PC-3 (cell line): ENCODE data around the gene RHBDD1. TPM values are rescaled to one million over a fixed set of nuclear protein-coding genes. Genes with fewer than 3 reads are reported as not detected.

Source experiments
- ATAC-seq: fragments of 200-7000 bp; cut with Tn5 transposase; 2 replicates; pipeline ENCODE4 v1.9.1; 2020; ENCODE audit warnings: mild to moderate bottlenecking, moderate library complexity
- BruUV-seq: library from RNA; stranded (reverse); fragments of 400-500 nt; replicated peaks from 2 replicates; lab custom pipeline; 2021; lab: Mats Ljungman, UMichigan
- CTCF ChIA-PET: fragments of 300-600 bp; sonication (Branson Sonifier 250); formaldehyde crosslinking; loops from one replicate; lab custom pipeline; 2022; ENCODE audit warnings: antibody characterized with exemption; lab: Charles Lee
- POLR2A ChIA-PET: fragments of 300-600 bp; sonication (Branson Sonifier 250); formaldehyde crosslinking; loops from one replicate; lab custom pipeline; 2022; ENCODE audit warnings: antibody characterized with exemption; ENCODE audit not compliant: unreplicated experiment; lab: Charles Lee
- DNase-seq: peaks from one replicate; pipeline ENCODE4 v3.0.0-alpha.2; 2015
- H2AFZ ChIP-seq: fragments of 300-600 bp; sonication (generic); 2 replicates; pipeline ENCODE4 v1.6.0; 2016; ENCODE audit warnings: antibody characterized with exemption, low read length
- H3F3A ChIP-seq: fragments of 300-600 bp; sonication (generic); one replicate; pipeline ENCODE4 v1.6.0; 2017; ENCODE audit warnings: antibody characterized with exemption, low read length, control low read depth, mild to moderate bottlenecking; ENCODE audit not compliant: unreplicated experiment
- H3K27ac ChIP-seq: fragments of 300-600 bp; sonication (generic); 2 replicates; pipeline ENCODE4 v1.5.1; 2016; ENCODE audit warnings: mild to moderate bottlenecking, low read length
- H3K27me3 ChIP-seq: fragments of 300-600 bp; sonication (generic); 2 replicates; pipeline ENCODE4 v1.6.1; 2016; ENCODE audit warnings: low read length, mixed read lengths
- H3K36me3 ChIP-seq: fragments of 300-600 bp; sonication (generic); 2 replicates; pipeline ENCODE4 v1.6.1; 2016; ENCODE audit warnings: low read depth, mixed run types, low read length, mixed read lengths
- H3K4me1 ChIP-seq: fragments of 300-600 bp; sonication (generic); 2 replicates; pipeline ENCODE4 v1.5.1; 2016; ENCODE audit warnings: low read length; ENCODE audit not compliant: insufficient read depth
- H3K4me2 ChIP-seq: fragments of 300-600 bp; sonication (generic); 2 replicates; pipeline ENCODE4 v1.6.0; 2016; ENCODE audit warnings: low read length
- H3K4me3 ChIP-seq: fragments of 300-600 bp; sonication (generic); 2 replicates; pipeline ENCODE4 v1.5.1; 2016; ENCODE audit warnings: mild to moderate bottlenecking, low read length, mixed read lengths
- H3K79me2 ChIP-seq: fragments of 300-600 bp; sonication (generic); 2 replicates; pipeline ENCODE4 v1.6.1; 2017; ENCODE audit warnings: low read length, mixed read lengths
- H3K9ac ChIP-seq: fragments of 300-600 bp; sonication (generic); 2 replicates; pipeline ENCODE4 v1.6.0; 2016; ENCODE audit warnings: mild to moderate bottlenecking, low read length
- H3K9me2 ChIP-seq: fragments of 300-600 bp; sonication (generic); replicated peaks from 2 replicates; pipeline ENCODE4 v1.6.1; 2016; ENCODE audit warnings: mixed run types, low read length, mixed read lengths
- H3K9me3 ChIP-seq: fragments of 300-600 bp; sonication (generic); 2 replicates; pipeline ENCODE4 v1.6.1; 2016; ENCODE audit warnings: low read length, mixed read lengths
- H4K20me1 ChIP-seq: fragments of 300-600 bp; sonication (generic); 2 replicates; pipeline ENCODE4 v1.6.1; 2016; ENCODE audit warnings: low read length, mixed read lengths
- CTCF ChIP-seq: fragments of 300-600 bp; sonication (generic); conservative IDR thresholded peaks from 2 replicates; pipeline ENCODE4 v1.5.1; 2017; ENCODE audit warnings: antibody characterized with exemption, low read depth, mild to moderate bottlenecking, low read length
- EZH2 ChIP-seq: fragments of 300-600 bp; sonication (generic); IDR thresholded peaks from one replicate; pipeline ENCODE4 v1.6.1; 2017; ENCODE audit warnings: antibody characterized with exemption, mild to moderate bottlenecking, low read length; ENCODE audit not compliant: unreplicated experiment
- EZH2phosphoT487 ChIP-seq: fragments of 300-600 bp; sonication (generic); IDR thresholded peaks from 2 replicates; pipeline ENCODE4 v1.6.1; 2018; ENCODE audit warnings: mild to moderate bottlenecking, antibody characterized with exemption, low read length, borderline replicate concordance
- intact Hi-C: fragments of 100-400 bp; cut with micrococcal nuclease; formaldehyde crosslinking; loops from 2 replicates; pipeline ENCODE4 v1.9.0; 2023
- total RNA-seq: library from RNA; depleted of rRNA; stranded (reverse); fragments of >200 nt; gene quantifications from 2 replicates; pipeline ENCODE4 v1.2.3, GENCODE V29; 2014

RHBDD1 gene
- total RNA-seq, 1 experiment from 2014 or later, result 9.1 TPM

GRCh38 chr2:226802573-226802972 lies 33.3 kb upstream of the RHBDD1 start:
- Histone ChIP-seq H3K27me3 (no peaks in the 10 kb centered on the region), H3K4me2 (peak overlapping the region; percentile 88), H3K9me2 (no peaks in the 10 kb centered on the region), H3K4me1 (peaks cover 24% of the 10 kb centered on the region), H3K9me3 (no peaks in the 10 kb centered on the region), H2AFZ (no peak overlapping the region), H4K20me1 (no peaks in the 10 kb centered on the region), H3K36me3 (peaks cover 8% of the 10 kb centered on the region), H3K27ac (no peak overlapping the region), H3K9ac (peak overlapping the region; percentile 96; the same call in 1 of the 2 replicates), H3K79me2 (peaks cover 36% of the 10 kb centered on the region), H3F3A (no peaks in the 10 kb centered on the region), H3K4me3 (no peak overlapping the region)
- no peak for ATAC-seq
- no TSS peak for BruUV-seq
- TF ChIP-seq EZH2phosphoT487 (no peak), EZH2 (no peak), CTCF (peak; percentile 78)
- ChIA-PET POLR2A (interaction anchor here (0.6 to 0.7 kb wide), 3 partner anchors 589 to 1855 kb away, joined by 4 to 23 read pairs (median 7); no protein-coding TSS in a partner anchor), CTCF (interaction anchor here (0.6 to 1.6 kb wide), 9 partner anchors 11 to 1137 kb away, joined by 3 to 30 read pairs (median 4); no protein-coding TSS in a partner anchor)
- intact Hi-C loops, result loop anchor here (1.0 to 2.0 kb wide), 2 partner anchors 182 to 1132 kb away; no protein-coding TSS in a partner anchor
- DNase-seq, result peak; percentile 83

DNA sequence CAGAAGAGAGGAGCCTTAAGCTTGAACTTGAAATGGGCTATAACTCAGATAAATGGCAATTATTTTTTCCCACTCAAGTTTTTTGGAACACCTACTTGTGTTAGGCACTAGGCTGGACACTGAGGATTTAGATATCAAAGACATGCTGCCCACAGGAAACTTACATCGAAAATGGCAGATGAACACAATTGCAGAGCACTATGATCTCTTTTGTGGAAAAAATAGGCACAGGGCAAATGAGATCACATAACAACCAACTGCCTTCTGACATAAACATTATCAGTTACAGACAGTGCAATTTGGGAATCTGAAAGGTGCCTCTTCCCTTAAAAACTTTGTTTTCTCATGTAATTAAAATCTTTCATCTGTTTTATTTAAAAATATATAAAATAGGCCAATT lies 32.4 kb upstream of the RHBDD1 start:
- DNase-seq (no peak), ATAC-seq (no peak)
- H3K9me2 ChIP-seq, result no peaks in the 10 kb centered on the region
- no peak overlapping the region for H3K9ac ChIP-seq
- no peaks in the 10 kb centered on the region for H3F3A ChIP-seq
- H3K9me3 ChIP-seq, result no peaks in the 10 kb centered on the region
- no TSS peak for BruUV-seq
- H3K27ac ChIP-seq, result no peak overlapping the region
- CTCF ChIA-PET, result interaction anchor here (1.6 kb wide), 1 partner anchor 1138 kb away, joined by 30 read pairs; no protein-coding TSS in a partner anchor
- H2AFZ ChIP-seq, result no peak overlapping the region
- H3K36me3 ChIP-seq, result peaks cover 2% of the 10 kb centered on the region; the same call in 1 of the 2 replicates
- intact Hi-C loops, result loop anchor here (2.0 kb wide), 1 partner anchor 181 kb away; no protein-coding TSS in a partner anchor
- H3K4me2 ChIP-seq, result no peak overlapping the region
- no peak overlapping the region for H3K4me3 ChIP-seq
- peaks cover 24% of the 10 kb centered on the region for H3K4me1 ChIP-seq
- H3K79me2 ChIP-seq, result peaks cover 28% of the 10 kb centered on the region
- TF ChIP-seq EZH2phosphoT487 (no peak), EZH2 (no peak), CTCF (no peak)
- POLR2A ChIA-PET, result interaction anchor here (0.7 kb wide), 1 partner anchor 363 kb away, joined by 8 read pairs; no protein-coding TSS in a partner anchor
- no peaks in the 10 kb centered on the region for H3K27me3 ChIP-seq
- H4K20me1 ChIP-seq, result no peaks in the 10 kb centered on the region

GRCh38 chr2:226813148-226813701 lies 22.6 kb upstream of the RHBDD1 start:
- DNase-seq (peak; percentile 55), ATAC-seq (peak; percentile 81)
- intact Hi-C loops, result loop anchor here (1.0 kb wide), 2 partner anchors 172 to 294 kb away; no protein-coding TSS in a partner anchor
- H2AFZ ChIP-seq, result no peak overlapping the region
- H3K9me3 ChIP-seq, result no peaks in the 10 kb centered on the region
- TF ChIP-seq EZH2 (no peak), CTCF (peak; percentile 75), EZH2phosphoT487 (no peak)
- H3F3A ChIP-seq, result no peaks in the 10 kb centered on the region
- no peak overlapping the region for H3K27ac ChIP-seq
- no peak overlapping the region for H3K4me3 ChIP-seq
- no peaks in the 10 kb centered on the region for H4K20me1 ChIP-seq
- H3K4me2 ChIP-seq, result no peak overlapping the region
- H3K36me3 ChIP-seq, result no peaks in the 10 kb centered on the region
- H3K79me2 ChIP-seq, result no peaks in the 10 kb centered on the region
- no peaks in the 10 kb centered on the region for H3K27me3 ChIP-seq
- no peaks in the 10 kb centered on the region for H3K4me1 ChIP-seq
- ChIA-PET POLR2A (no interaction called here), CTCF (interaction anchor here (1.0 kb wide), 1 partner anchor 11 kb away, joined by 5 read pairs; no protein-coding TSS in a partner anchor)
- BruUV-seq, result no TSS peak
- no peaks in the 10 kb centered on the region for H3K9me2 ChIP-seq
- H3K9ac ChIP-seq, result no peak overlapping the region
